Measurements from ENCODE around the gene JMJD4. TPM values are rescaled to one million over a fixed set of nuclear protein-coding genes. Genes with fewer than 3 reads are reported as not detected.
A peak's percentile ranks its signal among the peaks of the same experiment; 100 is the strongest.

Gene JMJD4
- 40.2 and 63.4 TPM in 2 replicates for total RNA-seq (2014; rRNA removed; shearing (Covaris generic); ENCODE audit: low replicate concordance)

- peak; percentile 94 for DNase-seq
- H3K36me3 ChIP-seq: peaks cover 35% of the 10 kb centered on the region
- no peaks in the 10 kb centered on the region for H3K9me3 ChIP-seq
- peak within 1 kb of the TSS; percentile 94 for H3K4me3 ChIP-seq
- no peaks in the 10 kb centered on the region for H3K27me3 ChIP-seq
These were observed at the start of gene JMJD4, which contains the start of gene SNAP47 for GRCh38 chr1:227734856-227735538. JMJD4 (minus strand) TSS chr1:227735302; CDS start chr1:227735273, 29 bp downstream. SNAP47 (plus strand) TSS chr1:227735435; CDS start chr1:227747737, 12,302 bp downstream.

GRCh38 chr1:227782226-227782625 lies 47.1 kb upstream of the JMJD4 start:
- no peak overlapping the region for H3K4me3 ChIP-seq
- no peaks in the 10 kb centered on the region for H3K27me3 ChIP-seq
- H3K9me3 ChIP-seq: no peaks in the 10 kb centered on the region
- no peak for DNase-seq
- peaks cover 12% of the 10 kb centered on the region for H3K36me3 ChIP-seq

- Histone ChIP-seq H3K27me3 (no peaks in the 10 kb centered on the region), H3K36me3 (peaks cover 15% of the 10 kb centered on the region), H3K4me3 (no peak overlapping the region), H3K9me3 (no peaks in the 10 kb centered on the region)
- no peak for DNase-seq
These were observed 46.3 kb upstream of the JMJD4 start for GRCh38 chr1:227781314-227781930.

GRCh38 chr1:227780101-227781044 lies 45.3 kb upstream of the JMJD4 start:
- no peak overlapping the region for H3K4me3 ChIP-seq
- no peaks in the 10 kb centered on the region for H3K27me3 ChIP-seq
- H3K9me3 ChIP-seq: no peaks in the 10 kb centered on the region
- peaks cover 21% of the 10 kb centered on the region for H3K36me3 ChIP-seq
- no peak for DNase-seq

GRCh38 chr1:227779685-227780084 lies 44.6 kb upstream of the JMJD4 start:
- Histone ChIP-seq H3K4me3 (no peak overlapping the region), H3K27me3 (no peaks in the 10 kb centered on the region), H3K36me3 (peaks cover 24% of the 10 kb centered on the region), H3K9me3 (no peaks in the 10 kb centered on the region)
- DNase-seq: no peak

- DNase-seq: no peak
- H3K4me3 ChIP-seq: no peak overlapping the region
These were observed 43.9 kb upstream of the JMJD4 start for GRCh38 chr1:227779021-227779441.

GRCh38 chr1:227778401-227778947 lies 43.4 kb upstream of the JMJD4 start:
- DNase-seq: peak; percentile 93
- peaks cover 24% of the 10 kb centered on the region for H3K36me3 ChIP-seq
- no peak overlapping the region for H3K4me3 ChIP-seq
- H3K27me3 ChIP-seq: no peaks in the 10 kb centered on the region
- no peaks in the 10 kb centered on the region for H3K9me3 ChIP-seq

More at GRCh38 chr1:227779021-227779441, 43.9 kb upstream of the JMJD4 start:
- Histone ChIP-seq H3K27me3 (no peaks in the 10 kb centered on the region), H3K36me3 (peaks cover 24% of the 10 kb centered on the region), H3K9me3 (no peaks in the 10 kb centered on the region)

- Histone ChIP-seq H3K4me3 (no peak overlapping the region), H3K36me3 (peaks cover 24% of the 10 kb centered on the region), H3K27me3 (no peaks in the 10 kb centered on the region), H3K9me3 (no peaks in the 10 kb centered on the region)
- DNase-seq: no peak
These were observed 42.5 kb upstream of the JMJD4 start for GRCh38 chr1:227777646-227778045.

- no peak for DNase-seq
- no peaks in the 10 kb centered on the region for H3K9me3 ChIP-seq
- no peak overlapping the region for H3K4me3 ChIP-seq
- H3K27me3 ChIP-seq: no peaks in the 10 kb centered on the region
- H3K36me3 ChIP-seq: peaks cover 22% of the 10 kb centered on the region
These were observed 42.1 kb upstream of the JMJD4 start for GRCh38 chr1:227777156-227777555.

GRCh38 chr1:227776331-227776771 lies 41.2 kb upstream of the JMJD4 start:
- Histone ChIP-seq H3K36me3 (peaks cover 21% of the 10 kb centered on the region), H3K4me3 (no peak overlapping the region), H3K27me3 (no peaks in the 10 kb centered on the region), H3K9me3 (no peaks in the 10 kb centered on the region)
- peak; percentile 37 for DNase-seq

GRCh38 chr1:227775841-227776240 lies 40.7 kb upstream of the JMJD4 start:
- H3K36me3 ChIP-seq: peaks cover 21% of the 10 kb centered on the region
- H3K4me3 ChIP-seq: no peak overlapping the region
- no peaks in the 10 kb centered on the region for H3K9me3 ChIP-seq
- DNase-seq: no peak
- H3K27me3 ChIP-seq: no peaks in the 10 kb centered on the region

GRCh38 chr1:227774821-227775661 lies 39.9 kb upstream of the JMJD4 start:
- Histone ChIP-seq H3K36me3 (peaks cover 22% of the 10 kb centered on the region), H3K4me3 (no peak overlapping the region), H3K9me3 (no peaks in the 10 kb centered on the region), H3K27me3 (no peaks in the 10 kb centered on the region)
- DNase-seq: no peak

- Histone ChIP-seq H3K27me3 (no peaks in the 10 kb centered on the region), H3K9me3 (no peaks in the 10 kb centered on the region), H3K36me3 (peaks cover 19% of the 10 kb centered on the region), H3K4me3 (no peak overlapping the region)
- no peak for DNase-seq
These were observed 39.1 kb upstream of the JMJD4 start for GRCh38 chr1:227774051-227774731.

GRCh38 chr1:227773558-227773957 lies 38.5 kb upstream of the JMJD4 start:
- Histone ChIP-seq H3K27me3 (no peaks in the 10 kb centered on the region), H3K9me3 (no peaks in the 10 kb centered on the region), H3K36me3 (peaks cover 23% of the 10 kb centered on the region), H3K4me3 (no peak overlapping the region)
- DNase-seq: no peak

GRCh38 chr1:227771771-227772170 lies 36.7 kb upstream of the JMJD4 start:
- DNase-seq: no peak

More at GRCh38 chr1:227771771-227772170, 36.7 kb upstream of the JMJD4 start:
- H3K36me3 ChIP-seq: peaks cover 41% of the 10 kb centered on the region
- no peaks in the 10 kb centered on the region for H3K27me3 ChIP-seq
- no peaks in the 10 kb centered on the region for H3K9me3 ChIP-seq
- H3K4me3 ChIP-seq: no peak overlapping the region

Measured in MG63 (cell line).